Measurements from ENCODE around the gene SLC13A1. TPM values are rescaled to one million over a fixed set of nuclear protein-coding genes. Genes with fewer than 3 reads are reported as not detected.
"Not testable (repeated sequence)": the region's sequence is repeated elsewhere in the genome, so short reads cannot be mapped to it uniquely, and the experiment has no call there.

SLC13A1 gene
- total RNA-seq, 1 donor from 2014 or later: not detected

DNA sequence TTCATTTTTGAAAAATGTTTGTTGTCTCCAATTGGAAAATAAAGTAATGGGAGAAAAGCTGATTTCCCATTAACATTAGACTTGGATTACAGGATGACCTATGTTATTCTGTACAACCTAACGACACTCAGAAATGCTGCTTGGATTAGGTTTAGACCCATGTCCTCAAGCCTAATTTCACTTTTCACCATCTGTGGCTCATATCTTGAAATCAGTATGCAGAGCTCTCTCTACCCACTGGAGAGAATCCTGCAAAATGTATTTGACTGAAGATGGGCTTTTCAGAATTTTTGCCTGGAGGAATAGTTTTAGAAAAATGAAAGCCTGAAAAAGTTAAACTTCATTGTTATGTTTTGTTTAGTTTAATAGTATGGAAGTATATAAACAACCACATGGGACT, 63.8 kb downstream of the SLC13A1 start:
- DNase-seq (no peak), ATAC-seq (no peak)
- intact Hi-C loops (cut with micrococcal nuclease): no loop called here

- intact Hi-C loops (cut with micrococcal nuclease): no loop called here
- no peak for DNase-seq
- ATAC-seq: no peak
These were observed 65.8 kb downstream of the SLC13A1 start for GRCh38 chr7:123133924-123134323.

GRCh38 chr7:123131961-123132360, 67.8 kb downstream of the SLC13A1 start:
- no peak for ATAC-seq
- no peak for DNase-seq
- intact Hi-C loops (cut with micrococcal nuclease): no loop called here

DNA sequence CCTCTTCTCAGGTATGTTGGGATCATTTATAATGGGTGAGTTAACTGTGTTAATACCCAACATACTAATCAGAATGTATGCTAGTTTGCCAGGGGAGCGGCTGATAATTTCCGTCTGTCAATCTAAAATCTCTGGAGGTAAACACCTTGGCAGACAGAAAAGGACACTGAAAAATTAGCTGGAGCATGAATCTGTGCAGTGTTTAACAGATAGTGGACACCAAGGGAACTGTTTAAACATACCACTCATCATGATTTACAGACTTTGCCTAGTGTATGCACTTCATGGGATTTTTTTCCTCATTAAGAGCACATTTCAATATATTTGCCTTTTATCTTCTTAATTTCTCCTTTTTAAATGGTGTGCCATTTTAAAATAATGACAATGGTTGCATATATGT, 68.2 kb downstream of the SLC13A1 start:
- no peak for DNase-seq
- intact Hi-C loops (cut with micrococcal nuclease): no loop called here
- ATAC-seq: no peak

GRCh38 chr7:123131140-123131539, 68.6 kb downstream of the SLC13A1 start:
- no peak for ATAC-seq
- DNase-seq: no peak
- intact Hi-C loops (cut with micrococcal nuclease): no loop called here

DNA sequence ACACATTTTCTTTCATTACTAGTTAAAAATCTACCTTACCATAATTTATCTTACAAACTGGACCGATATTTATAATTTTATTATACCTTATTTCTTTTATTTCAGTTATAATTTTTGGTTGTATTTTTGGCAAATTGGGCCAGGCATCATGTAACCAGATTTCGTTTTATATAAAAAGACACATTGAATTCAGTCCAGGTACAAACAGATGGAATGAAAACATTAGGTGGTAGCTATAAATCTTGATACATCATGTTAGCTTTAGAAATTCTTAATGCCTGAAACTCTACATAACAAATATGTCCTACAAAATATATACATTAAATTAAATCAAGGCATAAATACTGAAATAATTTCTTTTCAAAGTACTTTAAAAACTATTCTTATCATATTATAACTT, 73.1 kb downstream of the SLC13A1 start:
- DNase-seq (no peak), ATAC-seq (no peak)
- intact Hi-C loops (cut with micrococcal nuclease): no loop called here

DNA sequence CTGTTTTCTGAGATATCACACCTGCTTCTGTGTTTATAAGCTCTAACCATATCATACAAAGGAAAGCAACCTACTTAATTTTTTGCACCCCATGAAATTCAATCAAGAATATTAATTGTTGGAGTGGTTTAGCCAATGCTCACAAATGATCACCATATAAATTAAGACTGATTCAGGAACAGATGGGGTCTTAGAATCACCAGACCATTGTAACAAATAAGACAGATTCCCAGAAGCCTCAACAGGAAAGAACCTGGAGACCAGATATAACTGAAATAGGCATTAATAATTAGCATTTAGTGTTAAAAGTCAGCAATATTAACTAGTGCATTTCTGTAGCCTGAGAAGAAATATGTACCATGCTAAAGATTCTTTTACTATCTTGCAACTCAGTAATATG, 73.6 kb downstream of the SLC13A1 start:
- intact Hi-C loops (cut with micrococcal nuclease): no loop called here
- ATAC-seq (no peak), DNase-seq (no peak)

- ATAC-seq (no peak), DNase-seq (no peak)
- intact Hi-C loops (cut with micrococcal nuclease): no loop called here
These were observed 74.5 kb downstream of the SLC13A1 start for GRCh38 chr7:123125231-123125630.

DNA sequence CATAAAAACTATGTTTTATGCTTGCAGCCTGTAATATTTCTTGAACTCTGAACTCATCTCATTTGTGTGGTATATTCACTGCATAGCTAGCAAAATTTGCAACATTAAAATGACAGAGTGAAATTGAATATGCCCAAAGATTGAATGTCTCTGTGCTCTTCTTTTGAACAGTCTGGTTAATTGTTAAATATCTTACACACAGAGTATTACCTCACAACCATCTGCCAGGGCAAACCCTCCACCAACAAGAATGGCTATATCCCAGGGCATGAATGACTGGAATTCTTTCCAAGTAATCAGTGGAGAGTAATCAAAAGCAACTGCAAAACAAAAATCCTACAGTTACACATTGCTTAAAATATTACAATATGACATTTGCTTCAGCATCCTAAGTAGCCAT, 76.9 kb downstream of the SLC13A1 start:
- DNase-seq (no peak), ATAC-seq (no peak)
- intact Hi-C loops (cut with micrococcal nuclease): no loop called here

DNA sequence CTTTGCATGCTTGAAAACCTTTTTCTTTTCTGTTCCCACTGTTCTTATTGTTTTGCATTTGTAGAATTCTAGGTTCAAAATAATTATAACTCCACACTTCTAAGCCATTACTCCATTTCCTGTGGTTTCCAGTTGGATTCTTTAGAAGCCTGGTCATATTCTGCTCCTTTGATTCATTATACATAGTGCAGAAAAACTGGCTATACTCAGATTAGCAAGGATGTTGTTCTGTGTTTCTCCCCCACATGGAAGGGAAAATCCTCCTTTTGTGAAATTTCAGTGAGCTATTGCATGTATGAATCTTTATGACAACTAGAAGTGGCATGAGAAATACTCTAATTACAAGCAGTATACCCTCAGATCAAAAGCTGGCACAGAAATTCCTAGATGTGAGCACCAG, 79.5 kb downstream of the SLC13A1 start:
- ATAC-seq (no peak), DNase-seq (no peak)
- intact Hi-C loops (cut with micrococcal nuclease): no loop called here

DNA sequence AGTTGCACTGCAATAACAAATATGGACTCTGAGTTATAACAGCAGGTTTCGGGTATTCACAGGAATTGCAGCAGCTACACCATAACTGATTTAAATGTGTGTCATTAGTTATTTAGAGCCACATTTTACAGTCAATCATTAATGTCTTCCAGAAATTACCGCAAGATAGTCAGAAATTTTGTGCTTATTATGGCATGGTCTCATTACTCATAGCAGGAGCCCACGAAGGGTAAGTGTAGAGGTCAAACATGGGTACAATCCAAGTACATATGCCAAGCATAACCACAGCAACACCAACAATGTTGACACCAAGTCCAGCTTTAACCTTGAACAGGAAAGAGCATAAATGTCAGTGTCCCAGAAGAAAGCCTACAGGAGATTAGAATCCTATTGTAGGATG, 84.4 kb downstream of the SLC13A1 start:
- ATAC-seq (no peak), DNase-seq (no peak)
- intact Hi-C loops (cut with micrococcal nuclease): no loop called here

DNA sequence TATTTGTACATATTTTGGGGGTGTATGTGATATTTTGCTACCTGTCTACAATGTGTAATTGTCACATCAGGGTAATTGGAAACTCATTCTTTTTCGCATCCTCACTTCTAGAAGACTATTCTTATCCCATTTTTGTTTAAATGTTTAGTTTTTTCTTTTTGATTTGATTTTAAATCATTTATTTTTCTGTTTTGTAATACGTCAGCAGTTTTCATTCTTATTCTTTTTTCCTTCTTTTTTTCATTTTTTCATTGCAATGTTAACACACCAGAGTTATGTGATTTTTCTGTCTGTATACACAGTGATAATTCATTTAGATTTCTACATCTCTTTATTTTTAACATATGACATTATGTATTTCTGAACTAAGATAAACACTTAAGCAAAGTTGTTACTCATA, 85.5 kb downstream of the SLC13A1 start:
- DNase-seq: no peak
- intact Hi-C loops (cut with micrococcal nuclease): no loop called here
- ATAC-seq: no peak

DNA sequence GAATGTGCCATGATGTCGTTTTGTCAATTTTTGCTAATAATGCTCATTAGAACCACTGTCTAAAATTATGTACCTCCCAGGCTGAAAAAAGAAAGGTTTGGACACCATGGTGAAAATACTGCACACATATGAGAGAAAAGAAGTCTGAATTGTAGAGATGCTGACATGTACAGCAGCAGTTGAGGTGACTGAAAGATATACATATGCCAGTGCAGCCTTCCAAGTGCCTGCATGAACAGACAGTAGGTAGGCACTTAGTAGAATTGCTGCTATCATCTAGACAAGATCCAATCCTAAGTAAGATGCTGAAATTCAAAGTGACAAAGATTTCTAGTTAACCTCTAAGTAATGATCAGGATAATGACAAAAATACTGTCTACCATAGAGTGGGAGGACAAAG, 86.9 kb downstream of the SLC13A1 start:
- intact Hi-C loops (cut with micrococcal nuclease): no loop called here
- ATAC-seq (no peak), DNase-seq (no peak)

DNA sequence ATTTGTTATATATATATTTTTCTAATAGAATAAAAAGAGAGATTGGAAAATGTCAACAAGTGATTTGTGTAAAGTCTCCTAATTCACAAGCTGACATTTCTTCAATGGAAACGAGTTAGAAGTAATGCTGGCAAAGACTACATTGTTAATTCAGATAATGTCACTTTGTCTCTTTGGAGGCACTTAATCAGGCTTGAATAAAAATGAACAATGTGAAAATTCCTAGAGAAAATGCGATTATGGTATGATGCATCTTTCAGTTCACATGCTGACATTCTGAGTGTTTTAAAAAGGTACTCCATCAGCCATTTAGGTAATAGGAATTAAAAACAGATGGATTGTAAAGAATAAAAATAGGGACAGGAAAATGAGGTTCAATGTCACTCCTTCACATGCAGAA, 100.1 kb downstream of the SLC13A1 start:
- DNase-seq: no peak
- no peak for ATAC-seq
- intact Hi-C loops (cut with micrococcal nuclease): no loop called here

DNA sequence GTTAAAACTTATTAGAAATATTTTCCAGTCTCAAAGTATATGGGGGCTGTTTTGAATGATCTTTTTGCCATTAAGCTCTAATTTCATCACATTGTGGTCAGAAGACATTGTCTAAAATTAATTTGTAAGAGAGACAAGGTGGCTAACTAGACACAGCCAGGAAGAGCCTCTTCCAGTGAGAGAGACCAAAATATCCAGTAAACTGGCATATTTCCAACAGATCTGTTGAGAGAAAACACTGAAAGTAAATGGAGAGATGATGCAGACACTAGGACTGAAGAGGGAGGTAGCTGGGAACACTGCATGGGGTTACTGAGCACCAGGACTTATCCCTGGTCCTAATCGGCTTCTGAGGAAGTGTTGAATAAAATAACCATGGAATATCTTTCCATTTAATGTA, 102.8 kb downstream of the SLC13A1 start:
- intact Hi-C loops (cut with micrococcal nuclease): no loop called here
- no peak for ATAC-seq
- no peak for DNase-seq

GRCh38 chr7:123096434-123096833, 103.3 kb downstream of the SLC13A1 start:
- no peak for DNase-seq
- no peak for ATAC-seq
- intact Hi-C loops (cut with micrococcal nuclease): no loop called here

DNA sequence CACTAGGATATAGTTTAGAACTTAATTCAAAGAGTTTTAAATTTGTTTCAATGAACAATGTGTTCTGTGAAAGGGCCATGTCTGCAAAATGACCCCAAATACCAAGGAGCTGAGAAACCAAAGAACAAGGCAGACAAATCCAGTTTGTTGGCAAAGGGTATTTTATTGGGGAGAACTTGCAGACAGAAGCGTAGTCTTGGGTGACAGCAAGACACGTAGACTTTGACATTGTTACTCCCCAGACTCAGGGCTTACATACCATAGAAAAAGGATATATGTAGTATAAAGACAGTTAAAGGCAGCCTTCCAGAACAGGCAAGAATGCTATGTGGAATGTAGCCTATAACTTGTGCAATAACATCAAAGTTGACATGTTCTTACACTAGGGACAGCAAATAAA, 109.3 kb downstream of the SLC13A1 start:
- ATAC-seq: no peak
- DNase-seq: no peak
- intact Hi-C loops (cut with micrococcal nuclease): no loop called here

- intact Hi-C loops (cut with micrococcal nuclease); DNase-seq; ATAC-seq: not testable (repeated sequence)
These were observed 112.9 kb downstream of the SLC13A1 start for GRCh38 chr7:123086910-123087309.

GRCh38 chr7:123084861-123085260, 114.9 kb downstream of the SLC13A1 start:
- ATAC-seq; intact Hi-C loops (cut with micrococcal nuclease); DNase-seq: not testable (repeated sequence)

- intact Hi-C loops (cut with micrococcal nuclease): no loop called here
- ATAC-seq (no peak), DNase-seq (no peak)
These were observed 120.7 kb downstream of the SLC13A1 start for GRCh38 chr7:123079021-123079420.

- no peak for ATAC-seq
- intact Hi-C loops (cut with micrococcal nuclease): no loop called here
- no peak for DNase-seq
These were observed 123.8 kb downstream of the SLC13A1 start for GRCh38 chr7:123075838-123076467.
